GM12872 (cell line): ENCODE data around the gene METTL8.

Experiments used
- CTCF ChIP-seq: IDR thresholded peaks from 3 replicates; pipeline ENCODE4 v1.5.1; 2011; ENCODE audit warnings: low read depth, mild to moderate bottlenecking, low read length, moderate library complexity; ENCODE audit not compliant: insufficient read depth

The METTL8 gene

GRCh38 chr2:171289991-171290390 lies 143.8 kb downstream of the METTL8 start:
- no peak for TF ChIP-seq CTCF

- no peak for TF ChIP-seq CTCF
Measured at GRCh38 chr2:171289316-171289715, 144.5 kb downstream of the METTL8 start.

GRCh38 chr2:171287611-171288010 lies 146.2 kb downstream of the METTL8 start:
- no peak for TF ChIP-seq CTCF

GRCh38 chr2:171287036-171287571 lies 146.7 kb downstream of the METTL8 start:
- TF ChIP-seq CTCF, result no peak

- TF ChIP-seq CTCF, result no peak
Measured at GRCh38 chr2:171281110-171281509, 152.7 kb downstream of the METTL8 start.

- no peak for TF ChIP-seq CTCF
Measured at GRCh38 chr2:171279983-171280790, 153.6 kb downstream of the METTL8 start.

GRCh38 chr2:171274757-171275156 lies 159.0 kb downstream of the METTL8 start:
- no peak for TF ChIP-seq CTCF
